ENCODE data around the gene KDM4C.
"Not testable (repeated sequence)": the region's sequence is repeated elsewhere in the genome, so short reads cannot be mapped to it uniquely, and the experiment has no call there.

KDM4C gene

DNA sequence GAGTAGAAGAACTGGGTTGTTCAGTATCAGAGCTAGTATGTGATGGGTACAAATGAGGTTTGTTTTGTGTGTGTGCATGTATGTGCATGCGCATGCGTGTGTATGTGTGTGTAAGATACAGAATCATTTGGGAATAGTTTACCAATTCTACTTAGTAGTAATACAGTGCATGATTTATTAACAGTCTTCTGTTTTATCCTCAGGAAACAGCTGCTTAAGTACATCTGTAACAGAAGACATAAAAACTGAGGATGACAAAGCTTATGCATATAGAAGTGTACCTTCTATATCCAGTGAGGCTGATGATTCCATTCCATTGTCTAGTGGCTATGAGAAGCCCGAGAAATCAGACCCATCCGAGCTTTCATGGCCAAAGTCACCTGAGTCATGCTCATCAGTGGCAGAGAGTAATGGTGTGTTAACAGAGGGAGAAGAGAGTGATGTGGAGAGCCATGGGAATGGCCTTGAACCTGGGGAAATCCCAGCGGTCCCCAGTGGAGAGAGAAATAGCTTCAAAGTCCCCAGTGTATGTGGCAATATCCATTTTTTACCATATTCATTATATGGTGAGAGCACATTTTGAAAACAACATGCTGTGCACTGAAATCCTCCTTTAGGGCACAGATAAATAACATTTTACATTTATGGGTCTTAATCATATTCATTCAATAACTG lies 228.5 kb downstream of the KDM4C start:
- DNase-seq, result no peak

- DNase-seq, result no peak
Observed at GRCh38 chr9:6987381-6987780, 229.6 kb downstream of the KDM4C start.

- no peak for DNase-seq
Observed at GRCh38 chr9:6991418-6991817, 233.6 kb downstream of the KDM4C start.

DNA sequence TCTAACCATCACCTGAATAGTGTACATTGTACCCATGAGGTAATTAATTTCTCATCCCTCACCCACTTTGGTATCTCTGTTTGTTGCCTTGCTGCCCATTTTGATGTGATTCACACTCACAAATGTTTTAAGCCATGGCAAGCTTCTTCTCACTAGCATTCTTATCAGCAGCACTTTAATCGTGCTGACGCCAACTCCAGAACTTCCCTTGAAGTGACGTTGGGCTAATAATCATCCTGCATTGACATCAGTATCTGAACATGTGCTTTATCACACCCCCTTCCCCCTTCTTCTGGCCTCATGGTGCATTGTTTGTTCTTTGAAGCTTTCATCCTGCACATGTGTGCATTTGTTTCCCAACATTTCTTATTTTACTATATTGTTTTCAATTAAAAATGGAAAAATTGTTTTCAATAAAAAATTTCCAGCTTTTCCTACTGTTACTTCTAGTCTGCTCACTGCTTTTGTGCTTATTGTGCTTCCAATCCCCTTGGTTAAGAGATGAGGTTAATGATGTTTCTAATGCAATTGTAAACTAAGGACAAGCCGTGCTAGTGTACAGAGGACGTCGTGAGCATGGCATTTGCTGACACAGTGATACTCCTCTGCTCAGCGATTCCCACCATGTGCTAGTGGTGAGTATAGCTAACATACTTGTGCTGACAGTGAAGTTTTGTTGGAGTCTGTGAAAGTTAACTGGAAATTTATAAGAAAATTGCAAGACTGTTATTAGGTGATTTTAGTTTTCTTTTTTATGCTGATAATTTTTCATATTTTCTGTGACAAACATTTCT lies 238.5 kb downstream of the KDM4C start:
- DNase-seq, result no peak

DNA sequence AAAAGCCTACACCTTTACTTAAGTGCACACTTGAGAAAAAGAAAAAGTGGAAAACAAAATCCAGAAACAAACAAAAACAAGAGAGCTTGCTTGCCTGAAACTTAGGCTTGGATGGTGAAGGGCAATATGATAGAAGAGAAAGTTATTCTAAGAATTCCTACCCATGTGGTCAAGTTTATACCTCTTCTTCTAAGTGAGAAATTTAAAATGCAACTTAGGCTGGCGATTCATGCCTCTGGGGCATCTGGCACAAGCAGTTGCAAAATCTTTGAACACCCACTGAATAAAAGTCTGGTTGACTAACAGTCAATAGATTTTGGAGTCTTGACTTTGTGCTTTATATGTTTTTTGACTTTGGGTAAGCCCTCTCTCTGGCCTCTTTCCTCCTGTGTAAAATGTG lies 239.6 kb downstream of the KDM4C start:
- no peak for DNase-seq

DNA sequence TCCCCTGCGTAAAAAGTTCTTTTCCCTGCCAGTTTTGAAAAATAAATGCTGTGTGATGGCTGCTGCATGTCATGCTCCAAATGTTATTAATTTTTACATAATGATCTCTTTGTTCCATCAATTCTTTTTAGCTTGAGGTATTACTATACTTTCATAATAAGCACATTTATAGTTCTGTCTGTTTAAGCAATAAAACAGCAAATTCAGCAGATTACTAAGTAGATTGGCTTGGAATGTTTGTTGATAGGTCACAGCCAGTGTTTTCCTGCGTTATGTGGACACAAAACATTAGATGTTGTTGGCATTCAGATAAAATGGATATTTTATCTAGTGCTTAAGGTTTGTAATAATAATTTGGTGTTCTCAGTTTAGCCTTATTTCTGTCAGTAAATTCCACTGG lies 242.0 kb downstream of the KDM4C start:
- no peak for DNase-seq

DNA sequence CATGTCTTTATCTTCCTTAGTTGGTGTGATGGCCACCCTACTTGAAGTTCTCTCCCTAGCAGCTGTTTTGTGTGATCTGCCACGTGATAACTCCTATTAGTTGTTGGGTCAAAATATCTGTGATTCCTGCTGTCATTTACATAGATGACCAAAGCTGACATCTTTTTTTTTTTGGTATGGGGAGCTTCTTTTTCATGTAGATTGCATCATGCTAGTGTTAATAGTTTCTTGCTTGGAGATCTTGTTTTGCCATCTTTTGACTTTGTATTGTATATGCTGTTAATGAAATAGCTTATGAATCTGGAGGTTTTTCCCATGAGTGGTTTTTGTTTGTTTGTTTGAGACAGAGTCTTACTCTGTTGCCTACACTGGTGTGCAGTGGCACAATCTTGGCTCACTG lies 243.8 kb downstream of the KDM4C start:
- no peak for DNase-seq

DNA sequence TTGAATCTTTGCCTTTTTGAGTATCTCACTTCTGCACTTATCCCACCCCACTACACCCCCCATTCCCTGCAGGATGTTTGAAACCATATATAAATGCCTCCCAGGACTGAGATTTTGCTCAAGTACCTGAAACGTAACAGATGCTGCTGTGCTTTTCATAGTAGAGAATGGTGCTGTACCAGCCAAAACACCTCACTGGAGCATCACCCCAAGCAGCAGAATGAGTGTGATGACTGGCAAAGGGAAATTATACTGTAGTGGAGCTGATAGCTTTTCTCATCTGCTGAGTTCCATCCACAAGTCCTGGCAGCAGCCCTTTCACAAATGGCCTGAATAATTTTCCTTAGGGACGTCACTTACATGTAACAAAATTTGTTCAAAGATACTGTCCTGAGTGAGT lies 246.1 kb downstream of the KDM4C start:
- no peak for DNase-seq

DNA sequence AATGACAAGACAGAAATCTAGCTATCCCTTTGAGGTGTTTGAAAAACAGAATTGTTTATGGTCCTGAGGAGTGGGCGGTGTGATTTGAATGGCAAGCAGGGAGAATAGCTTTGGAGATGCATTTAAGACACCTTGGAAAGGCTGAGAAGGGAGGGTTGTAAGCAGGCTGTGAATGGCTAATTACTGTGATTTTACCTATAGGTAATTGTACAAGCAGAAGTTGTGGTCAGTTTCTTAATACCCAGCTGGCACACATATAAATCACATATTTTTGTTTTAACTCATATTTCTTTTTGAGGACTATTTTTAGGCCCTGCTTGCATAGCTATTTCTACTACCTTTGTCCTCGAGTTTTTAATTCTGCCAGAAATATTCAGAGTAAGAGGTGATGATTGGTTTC lies 248.6 kb downstream of the KDM4C start:
- DNase-seq, result no peak

DNA sequence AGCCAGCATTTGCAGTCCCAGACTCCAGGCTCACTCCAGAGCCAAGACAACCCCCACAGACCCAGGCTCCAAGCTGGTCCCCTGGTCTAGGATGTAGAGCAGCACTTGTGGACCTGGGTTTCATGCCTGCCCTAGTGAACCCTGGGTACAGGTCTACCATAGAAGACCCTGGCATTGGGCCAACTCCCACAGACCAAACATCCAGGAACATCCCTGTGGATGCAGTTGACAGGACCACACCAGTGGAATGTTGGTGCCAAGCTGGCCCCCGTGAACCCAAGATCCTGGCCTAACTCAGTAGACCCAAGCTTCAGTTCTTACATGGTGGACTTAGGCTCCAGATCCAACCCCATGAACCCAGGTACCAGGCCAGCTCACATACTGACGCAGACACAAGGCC lies 250.6 kb downstream of the KDM4C start:
- DNase-seq, result no peak

DNA sequence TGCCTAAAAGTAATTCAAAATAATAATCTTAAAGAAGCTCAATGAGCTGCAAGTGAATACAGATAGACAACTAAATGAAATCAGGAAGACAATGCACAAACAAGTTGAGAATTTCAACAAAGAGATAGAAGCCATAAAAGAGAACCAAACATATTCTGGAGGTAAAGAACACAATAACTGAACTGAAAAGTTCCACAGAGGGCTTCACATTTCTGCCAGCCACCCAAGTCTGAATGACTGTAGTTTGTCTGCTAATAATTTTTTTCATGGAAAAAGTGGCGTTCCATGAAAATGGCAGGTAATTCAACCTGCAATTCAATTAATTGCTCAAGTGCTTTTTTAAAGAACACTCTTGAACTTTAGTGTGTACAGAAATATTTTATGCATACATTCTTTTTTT lies 251.3 kb downstream of the KDM4C start:
- no peak for DNase-seq

GRCh38 chr9:7011395-7012067 lies 253.8 kb downstream of the KDM4C start:
- DNase-seq, result no peak

DNA sequence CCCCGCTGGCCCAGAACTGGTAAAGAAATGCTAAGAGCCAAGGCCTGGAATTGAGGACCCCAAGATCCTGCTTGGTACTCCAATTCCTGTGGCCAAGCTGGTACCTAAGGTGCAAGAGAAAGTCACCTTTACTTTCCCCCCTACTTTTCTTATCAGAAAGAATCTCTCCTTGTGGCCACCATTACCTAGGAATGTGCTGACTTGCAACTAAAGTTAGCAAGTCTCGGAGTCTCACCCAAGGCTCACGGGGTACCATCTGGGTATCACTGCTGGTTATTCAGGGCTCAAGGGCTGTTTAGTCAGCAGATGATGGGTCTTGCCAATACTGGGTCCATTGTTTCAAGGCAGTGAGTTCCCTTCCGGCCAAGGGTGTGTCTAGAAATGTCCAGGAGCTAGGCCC lies 270.2 kb downstream of the KDM4C start:
- DNase-seq, result no peak

DNA sequence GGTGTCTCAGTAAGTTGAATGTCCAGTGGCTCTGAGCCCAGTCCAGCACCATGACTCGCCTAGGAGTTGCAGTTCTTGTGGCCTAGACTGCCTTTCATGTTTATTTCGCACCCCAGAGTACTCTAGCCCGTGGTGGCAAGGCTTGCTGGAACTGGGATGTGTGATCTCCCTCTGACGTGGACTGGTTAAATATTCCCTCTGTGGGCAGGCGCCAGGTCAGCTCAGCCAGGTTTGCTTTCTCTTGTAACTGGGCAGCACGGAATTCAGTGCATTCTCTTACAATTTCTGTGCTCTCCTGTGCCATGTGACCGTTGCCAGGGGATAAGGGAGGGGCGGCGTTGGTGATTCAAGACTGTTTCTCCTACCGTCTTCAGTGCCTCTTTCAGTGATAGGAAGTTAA lies 270.8 kb downstream of the KDM4C start:
- DNase-seq, result no peak

- DNase-seq, result not testable (repeated sequence)
Observed at GRCh38 chr9:7030943-7031342, 273.2 kb downstream of the KDM4C start.

GRCh38 chr9:7033076-7034045 lies 275.6 kb downstream of the KDM4C start:
- DNase-seq, result no peak

- no peak for DNase-seq
Observed at GRCh38 chr9:7037176-7037575, 279.4 kb downstream of the KDM4C start.

- DNase-seq, result no peak
Observed at GRCh38 chr9:7042124-7042523, 284.4 kb downstream of the KDM4C start.

DNA sequence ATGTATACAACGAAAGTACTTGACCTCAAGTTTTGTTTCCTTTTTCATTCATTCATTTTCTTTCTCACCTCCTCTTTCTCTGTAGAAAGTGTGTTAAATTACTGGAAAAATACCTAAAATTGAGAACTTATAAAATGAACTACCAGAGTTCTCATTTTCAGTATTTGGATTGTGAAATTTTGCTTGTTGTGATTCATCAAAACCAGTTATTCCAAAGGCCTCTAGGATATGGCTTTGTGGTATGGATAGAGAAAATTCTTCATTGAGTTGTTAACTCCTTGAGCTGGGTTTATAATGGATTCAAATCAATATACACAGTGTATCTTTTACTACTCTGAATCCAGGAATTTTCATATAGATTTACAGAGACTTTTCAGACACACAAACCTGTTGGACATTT lies 287.6 kb downstream of the KDM4C start:
- DNase-seq, result no peak

GRCh38 chr9:7051711-7052110 lies 293.9 kb downstream of the KDM4C start:
- no peak for DNase-seq

DNA sequence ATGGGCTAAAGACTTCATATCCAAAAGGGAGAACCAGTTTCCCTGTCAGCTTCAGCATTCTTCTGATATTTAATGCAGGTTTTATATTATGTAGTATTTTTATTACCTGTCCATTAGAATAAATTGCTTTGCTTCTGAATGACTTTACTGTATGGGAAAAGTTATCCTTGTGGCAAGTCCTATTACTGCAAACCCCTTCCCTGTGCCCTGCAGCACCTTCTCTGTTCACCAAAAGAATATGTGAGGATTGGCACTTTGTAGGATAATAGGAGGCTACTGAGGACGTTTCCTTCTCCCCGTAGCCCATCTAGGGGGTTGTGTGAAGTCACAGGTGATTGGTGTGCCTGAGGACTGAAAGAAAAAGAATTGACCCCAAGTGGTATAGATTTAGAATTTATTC lies 296.1 kb downstream of the KDM4C start:
- no peak for DNase-seq

GRCh38 chr9:7055171-7055903 lies 297.6 kb downstream of the KDM4C start:
- DNase-seq, result no peak

Measured in CD4-positive, alpha-beta T cell treated with Interleukin-1 beta for 1 hour (primary cell).